Endothelial cell of umbilical vein (primary cell): ENCODE data around the gene PHACTR1. TPM values are rescaled to one million over a fixed set of nuclear protein-coding genes. Genes with fewer than 3 reads are reported as not detected.

Experiments
- BruUV-seq: library from RNA; stranded (reverse); fragments of 400-500 nt; replicated peaks from 2 replicates; lab custom pipeline; 2021; lab: Mats Ljungman, UMichigan
- CTCF ChIA-PET: fragments of 300-600, 350-600 bp; sonication (Branson Sonifier 250); formaldehyde crosslinking; loops from one replicate; lab custom pipeline; 2021; ENCODE audit warnings: antibody characterized with exemption, inconsistent platforms; lab: Charles Lee
- POLR2A ChIA-PET: fragments of 300-600, 350-600 bp; sonication (Branson Sonifier 250); formaldehyde crosslinking; loops from one replicate; lab custom pipeline; 2021; ENCODE audit warnings: antibody characterized with exemption, inconsistent platforms; lab: Charles Lee
- DNase-seq: peaks from one replicate; pipeline ENCODE4 v3.0.0-alpha.2; 2011; ENCODE audit warnings: low read depth, low spot score
- FAIRE-seq: peaks from 2 replicates; lab custom pipeline; 2011; peaks lifted over from hg19 to GRCh38; lab: Jason Lieb, UNC
- H2AFZ ChIP-seq: 2 replicates; pipeline ENCODE4 v1.6.0; 2012; ENCODE audit warnings: low read depth, low read length, control low read depth, inconsistent platforms
- H3K27ac ChIP-seq: 2 replicates; pipeline ENCODE4 v1.5.1; 2011; ENCODE audit warnings: low read depth, mild to moderate bottlenecking, control low read depth, low read length, moderate library complexity; ENCODE audit not compliant: insufficient read depth
- H3K27me3 ChIP-seq, 2 experiments: 2 replicates each; pipeline versions ENCODE4 v1.6.0 to v1.6.1; 2011; ENCODE audit warnings: low read length in 2 of 2, mixed read lengths in 1 of 2; ENCODE audit not compliant: control insufficient read depth in 2 of 2, insufficient read depth in 2 of 2
- H3K36me3 ChIP-seq, 2 experiments: 2 replicates in 1 of 2; 3 replicates in 1 of 2; pipeline ENCODE4 v1.5.1; 2011; ENCODE audit warnings: low read length in 2 of 2, mild to moderate bottlenecking in 1 of 2, moderate library complexity in 1 of 2; ENCODE audit not compliant: control insufficient read depth in 2 of 2, insufficient read depth in 2 of 2; ENCODE audit errors: extremely low read depth in 1 of 2
- H3K4me1 ChIP-seq: 3 replicates; pipeline ENCODE4 v1.5.1; 2011; ENCODE audit warnings: mild to moderate bottlenecking, low read length; ENCODE audit not compliant: control insufficient read depth, insufficient read depth; ENCODE audit errors: extremely low read depth
- H3K4me2 ChIP-seq: 2 replicates; pipeline ENCODE4 v1.6.1; 2011; ENCODE audit warnings: low read length, control low read depth, mixed read lengths; ENCODE audit not compliant: insufficient read depth
- H3K4me3 ChIP-seq, 3 experiments: fragments of 200-600 bp in 1 of 3; sonication (generic), shearing (Covaris generic) in 1 of 3; replicated peaks in 1 of 3; 2 replicates each; pipeline ENCODE4 v1.5.1; 2011 to 2016; ENCODE audit warnings: control low read depth in 3 of 3, low read length in 3 of 3, mild to moderate bottlenecking in 2 of 3, inconsistent platforms in 1 of 3, low read depth in 1 of 3, moderate library complexity in 1 of 3; ENCODE audit not compliant: insufficient read depth in 1 of 3
- H3K79me2 ChIP-seq: 2 replicates; pipeline ENCODE4 v1.6.0; 2012; ENCODE audit warnings: low read length, inconsistent platforms; ENCODE audit not compliant: control insufficient read depth, insufficient read depth
- H3K9ac ChIP-seq: replicated peaks from 2 replicates; pipeline ENCODE3; 2011; ENCODE audit warnings: low read length, control low read depth; ENCODE audit not compliant: insufficient read depth; ENCODE audit errors: extremely low read depth
- H3K9me1 ChIP-seq: replicated peaks from 3 replicates; pipeline ENCODE4 v1.6.0; 2011; ENCODE audit warnings: mild to moderate bottlenecking, low read length; ENCODE audit not compliant: control insufficient read depth, insufficient read depth; ENCODE audit errors: extremely low read depth
- H3K9me3 ChIP-seq: replicated peaks from 2 replicates; pipeline ENCODE4 v1.5.1; 2012; ENCODE audit warnings: low read length, inconsistent platforms; ENCODE audit not compliant: control insufficient read depth, insufficient read depth
- H4K20me1 ChIP-seq: replicated peaks from 2 replicates; pipeline ENCODE3; 2011; ENCODE audit warnings: mild to moderate bottlenecking, low read length; ENCODE audit not compliant: control insufficient read depth, insufficient read depth; ENCODE audit errors: extremely low read depth
- CTCF ChIP-seq, 2 donors: IDR thresholded peaks; 1 replicate in 1 of 2; 2 replicates in 1 of 2; pipeline ENCODE4 v1.5.1; 2011; ENCODE audit warnings: low read length in 2 of 2, mild to moderate bottlenecking in 2 of 2, moderate library complexity in 2 of 2, control low read depth in 1 of 2, inconsistent platforms in 1 of 2, low read depth in 1 of 2; ENCODE audit not compliant: insufficient read depth in 1 of 2; ENCODE audit errors: extremely low read depth in 1 of 2
- FOS ChIP-seq: IDR thresholded peaks from 2 replicates; pipeline ENCODE4 v1.6.1; 2011; ENCODE audit warnings: mild to moderate bottlenecking, low read length, moderate library complexity, borderline replicate concordance; ENCODE audit not compliant: insufficient read depth
- JUN ChIP-seq: IDR thresholded peaks from 2 replicates; pipeline ENCODE4 v1.6.1; 2011; ENCODE audit warnings: borderline replicate concordance, low read depth; ENCODE audit not compliant: insufficient read length, insufficient read depth
- MAX ChIP-seq: IDR thresholded peaks from 2 replicates; pipeline ENCODE4 v1.6.1; 2011; ENCODE audit not compliant: insufficient read depth, insufficient read length
- MYC ChIP-seq: IDR thresholded peaks from one replicate; pipeline ENCODE4 v1.6.1; 2011; ENCODE audit warnings: mild to moderate bottlenecking, low read depth, low read length
- POLR2A ChIP-seq: IDR thresholded peaks from 2 replicates; pipeline ENCODE4 v1.6.1; 2012; ENCODE audit warnings: low read depth, mild to moderate bottlenecking, control low read depth, low read length
- dilution Hi-C: fragments of 300-500 bp; cut with MboI; formaldehyde crosslinking; loops from one replicate; pipeline ENCODE4 v1.15.0; 2019; ENCODE audit warnings: low sequenced_read_pairs; ENCODE audit not compliant: extremely low pct_ligation_motif_present
- intact Hi-C: fragments of 100-400 bp; cut with micrococcal nuclease; formaldehyde crosslinking; loops from one replicate; pipeline ENCODE4 v1.10.0; 2022
- polyA plus RNA-seq, 4 experiments: library from polyadenylated mRNA; depleted of rRNA in 3 of 4; stranded (reverse) in 3 of 4; unstranded in 1 of 4; fragments of >200 nt; gene quantifications; 2 replicates each; pipeline versions ENCODE4 v1.2.1 to v1.2.3, GENCODE V29; 2011 to 2012; ENCODE audit warnings: missing spikeins in 1 of 4
- total RNA-seq: library from RNA; stranded (reverse); gene quantifications from 2 replicates; pipeline ENCODE4 v1.2.3, GENCODE V29; 2021

Gene PHACTR1
- total and polyA plus RNA-seq, 2 donors (not counting 3 experiments of a cell fraction or from before 2014, with no cell fraction given) = 2.4 to 23.2 TPM

GRCh38 chr6:13260101-13260598 lies 543.6 kb downstream of the PHACTR1 start:
- CTCF ChIA-PET = interaction anchor here (2.3 kb wide), 1 partner anchor 9 kb away, joined by 8 read pairs; no protein-coding TSS in a partner anchor

More at GRCh38 chr6:13260101-13260598, 543.6 kb downstream of the PHACTR1 start:
- Histone ChIP-seq H3K9me1 (no peaks in the 10 kb centered on the region), H3K4me3 (no peak overlapping the region), H3K27ac (no peak overlapping the region), H2AFZ (no peak overlapping the region), H3K4me2 (no peak overlapping the region), H3K9me3 (no peaks in the 10 kb centered on the region), H3K9ac (no peak overlapping the region), H4K20me1 (no peaks in the 10 kb centered on the region), H3K79me2 (no peaks in the 10 kb centered on the region), H3K27me3 (no peaks in the 10 kb centered on the region), H3K4me1 (no peaks in the 10 kb centered on the region), H3K36me3 (no peaks in the 10 kb centered on the region)
- POLR2A ChIA-PET = interaction anchor here (0.6 kb wide), 1 partner anchor 31 kb away, joined by 3 read pairs; no protein-coding TSS in a partner anchor
- FAIRE-seq (no peak), DNase-seq (no peak)
- BruUV-seq = no TSS peak
- intact Hi-C loops = no loop called here
- TF ChIP-seq JUN (no peak), FOS (no peak), MAX (no peak), CTCF (IDR thresholded peaks at IDR 0.05; ENCODE audit: extremely low read depth in 1 of 2, insufficient read depth in 1 of 2, low read depth in 1 of 2, low read length in 2 of 2) (no peak), MYC (no peak), POLR2A (no peak)
- dilution Hi-C loops = no loop called here
